Kidney tubule cell (primary cell): ENCODE results near the gene MEX3D.

Source experiments
- DNase-seq: peaks from one replicate; pipeline ENCODE4 v3.0.0-alpha.2; 2018; ENCODE audit warnings: low spot score

Gene MEX3D

GRCh38 chr19:1518471-1518870 lies 49.7 kb downstream of the MEX3D start:
- DNase-seq: no peak

DNA sequence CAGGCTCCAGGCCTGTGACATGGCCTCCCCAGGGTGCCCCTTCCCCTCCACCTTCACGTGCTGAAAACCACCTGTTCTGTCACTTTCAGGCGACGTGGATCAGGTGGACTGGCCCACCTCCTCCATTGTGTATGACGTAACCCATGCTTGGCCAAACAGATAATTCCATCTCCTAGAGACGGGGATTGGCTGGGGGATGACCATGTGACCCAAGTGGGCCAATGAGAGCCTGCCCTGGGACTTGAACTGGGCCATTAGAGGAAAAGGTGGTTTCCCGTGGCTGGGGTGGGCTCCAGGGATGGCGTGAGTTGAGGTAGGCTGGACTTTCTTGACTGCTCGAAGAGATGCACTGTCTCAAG lies 51.8 kb downstream of the MEX3D start:
- DNase-seq: no peak

GRCh38 chr19:1514986-1515721 lies 53.0 kb downstream of the MEX3D start:
- DNase-seq: no peak

DNA sequence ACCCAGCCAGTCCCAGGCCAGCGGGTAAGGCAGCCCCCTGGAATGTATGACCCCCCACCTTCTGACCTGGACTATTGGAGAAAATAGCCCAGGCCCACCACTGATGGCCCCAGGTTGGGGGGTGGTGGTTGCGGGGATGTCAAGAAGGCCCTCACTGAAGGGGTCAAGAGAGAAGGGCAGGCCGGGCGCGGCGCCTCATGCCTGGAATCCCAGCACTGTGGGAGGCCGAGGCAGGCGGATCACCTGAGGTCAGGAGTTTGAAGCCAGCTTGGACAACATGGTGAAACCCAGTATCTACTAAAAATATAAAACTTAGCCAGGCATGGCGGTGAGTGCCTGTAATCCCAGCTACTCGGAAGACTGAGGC lies 53.8 kb downstream of the MEX3D start:
- DNase-seq: no peak

GRCh38 chr19:1513499-1514294 lies 54.4 kb downstream of the MEX3D start:
- DNase-seq: peak; percentile 60

- DNase-seq: peak; percentile 71
Observed at GRCh38 chr19:1512671-1513498, 55.2 kb downstream of the MEX3D start, which contains the start of gene ADAMTSL5. Gene ADAMTSL5 (minus strand): TSS chr19:1513019. CDS start chr19:1510943, 2,076 bp downstream.

GRCh38 chr19:1511318-1512317 lies 56.5 kb downstream of the MEX3D start:
- DNase-seq: no peak

GRCh38 chr19:1510807-1511206 lies 57.3 kb downstream of the MEX3D start:
- no peak for DNase-seq

DNA sequence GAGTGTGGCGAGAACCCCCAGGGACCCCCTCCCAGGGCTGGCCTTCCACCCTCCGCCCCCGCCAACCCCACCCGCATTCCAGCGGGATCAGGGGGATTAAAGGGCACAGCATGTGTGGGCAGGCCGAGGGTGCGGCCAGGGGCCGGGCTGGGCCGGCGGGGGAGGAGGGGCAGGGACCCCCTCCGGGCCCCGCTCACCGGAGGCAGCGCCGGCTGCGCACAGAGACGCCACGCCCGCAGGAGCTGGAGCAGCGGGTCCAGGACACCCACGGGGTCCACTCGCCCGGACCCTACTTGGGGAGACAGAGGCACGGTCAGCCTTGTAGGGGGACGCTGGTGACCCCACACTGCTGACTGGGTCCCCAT lies 57.7 kb downstream of the MEX3D start:
- DNase-seq: no peak

DNA sequence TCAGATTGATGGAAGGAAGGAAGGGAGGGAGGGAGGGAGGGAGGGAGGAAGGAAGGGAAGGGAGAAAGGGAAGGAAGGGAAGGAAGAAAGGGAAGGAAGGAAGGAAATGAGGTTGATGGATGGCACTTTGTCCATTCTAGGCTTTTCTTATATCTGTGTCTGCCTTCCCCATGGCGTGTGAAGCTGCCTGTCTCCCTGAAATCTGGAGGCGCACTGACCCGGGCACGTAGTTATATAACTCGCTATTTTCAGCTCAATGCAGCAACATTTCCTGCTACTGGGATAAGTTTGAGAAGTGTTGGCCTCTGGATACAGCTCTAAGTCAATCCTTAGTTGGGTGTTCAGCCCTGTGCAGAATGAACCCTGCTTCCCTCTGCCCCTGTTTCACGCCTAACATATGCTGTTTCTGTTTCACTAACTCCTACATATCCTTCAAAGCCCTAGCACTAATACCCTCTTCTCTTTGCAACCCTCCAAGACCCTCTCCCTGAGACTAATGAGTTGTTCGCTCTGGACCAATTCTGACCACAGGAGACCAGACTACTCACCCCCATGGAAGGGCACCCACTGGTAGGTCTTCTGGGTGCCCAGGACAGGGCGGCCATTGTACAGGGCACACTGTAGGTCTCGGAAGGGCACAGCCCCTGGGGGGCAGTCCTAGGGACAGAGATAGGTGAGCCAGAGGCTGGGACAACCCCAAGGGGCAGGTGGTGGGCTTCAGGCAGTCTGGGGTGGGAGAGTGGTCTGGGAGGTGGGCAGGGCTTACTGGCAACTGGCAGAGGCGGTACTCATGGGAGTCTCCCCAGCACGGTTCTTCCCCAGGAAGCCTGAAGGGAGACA lies 58.3 kb downstream of the MEX3D start:
- no peak for DNase-seq

- peak; percentile 17 for DNase-seq
Observed at GRCh38 chr19:1508507-1508856, 59.6 kb downstream of the MEX3D start.

DNA sequence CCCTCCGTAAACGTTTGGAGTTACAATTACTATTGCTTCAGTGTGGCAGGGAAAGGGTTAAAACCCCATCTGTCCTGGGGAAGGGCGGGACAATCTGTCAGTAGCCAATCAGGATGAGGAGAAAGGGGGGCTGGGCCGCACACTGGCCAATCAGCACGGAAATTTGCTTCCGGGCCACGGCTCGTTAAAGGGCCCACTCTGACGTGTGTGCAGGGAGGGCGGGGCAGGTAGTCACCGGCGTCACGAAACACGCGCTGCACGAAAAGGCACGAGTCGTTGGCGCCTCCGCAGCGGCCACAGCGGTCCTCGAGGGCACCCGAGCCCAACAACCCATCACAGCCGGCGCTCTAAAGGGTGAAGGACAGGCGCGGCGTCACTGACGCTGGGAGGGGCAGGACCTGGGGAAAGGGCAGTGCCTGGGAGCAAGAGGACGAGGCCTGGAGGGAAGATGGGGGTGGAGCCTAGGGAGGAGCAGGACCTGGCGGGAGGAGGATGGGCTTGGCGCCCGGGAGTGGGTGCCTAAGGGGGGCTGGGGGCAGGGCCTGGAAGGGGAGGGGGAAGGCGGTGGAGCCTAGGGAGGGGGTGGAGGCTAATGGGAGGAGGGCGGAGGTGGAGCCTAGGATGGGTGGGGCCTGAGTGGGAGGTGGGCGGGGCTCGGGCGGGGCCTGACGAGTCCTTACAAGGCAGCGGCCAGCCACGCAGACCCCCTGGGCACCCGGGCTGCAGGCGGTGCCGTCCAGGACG lies 60.2 kb downstream of the MEX3D start:
- peak; percentile 91 for DNase-seq

DNA sequence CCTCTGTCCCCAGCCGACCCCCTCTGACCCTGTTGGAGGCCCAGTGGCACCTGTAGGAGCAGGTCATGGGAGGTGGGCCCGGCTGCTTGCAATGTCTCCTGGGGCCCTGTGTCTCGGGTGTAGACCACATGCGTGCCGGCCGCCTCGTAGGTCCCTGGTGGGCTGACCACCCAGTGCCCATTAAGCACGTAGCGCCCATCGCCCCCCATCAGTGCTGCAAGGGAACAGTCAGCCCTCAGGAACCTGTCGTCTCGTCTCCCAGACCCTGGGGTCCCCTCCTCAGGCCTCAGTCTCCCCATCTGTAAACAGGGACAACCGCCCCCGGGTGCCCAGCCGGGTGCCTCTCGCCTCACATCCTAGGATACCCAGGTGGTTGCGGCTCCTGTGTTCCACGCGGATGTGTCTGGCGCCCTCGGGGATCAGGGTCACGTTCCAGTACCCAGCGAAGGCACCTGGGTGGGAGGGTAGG lies 60.9 kb downstream of the MEX3D start:
- no peak for DNase-seq

GRCh38 chr19:1505991-1506881 lies 61.9 kb downstream of the MEX3D start:
- DNase-seq: no peak

DNA sequence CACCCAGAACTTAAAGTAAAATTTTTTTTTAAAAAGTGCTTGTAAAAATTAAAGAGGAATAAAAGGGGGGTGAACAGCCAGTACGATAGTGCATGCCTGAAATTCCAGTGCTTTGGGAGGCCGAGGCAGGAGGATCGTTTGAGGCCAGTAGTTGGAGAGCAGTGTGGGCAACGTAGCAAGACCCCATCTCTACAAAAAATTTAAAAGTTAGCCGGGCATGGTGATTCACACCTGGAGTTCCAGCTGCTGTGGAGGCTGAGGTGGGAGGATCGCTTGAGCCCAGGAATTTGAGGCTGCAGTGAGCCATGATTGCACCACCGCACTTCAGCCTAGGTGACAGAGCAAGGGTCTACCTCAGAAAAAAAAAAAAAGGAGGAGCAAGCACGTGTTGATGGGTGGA lies 63.1 kb downstream of the MEX3D start:
- DNase-seq: no peak
